Pulmonary artery endothelial cell (primary cell): ENCODE results near the gene TRIM56. TPM values are rescaled to one million over a fixed set of nuclear protein-coding genes. Genes with fewer than 3 reads are reported as not detected.
"Not testable (repeated sequence)": the region's sequence is repeated elsewhere in the genome, so short reads cannot be mapped to it uniquely, and the experiment has no call there.

Source experiments
- DNase-seq: peaks from one replicate; pipeline ENCODE4 v3.0.0-alpha.2; 2011; ENCODE audit warnings: low read depth, low spot score
- total RNA-seq: library from RNA; depleted of rRNA; stranded (reverse); fragments of >200 nt; gene quantifications from 2 replicates; pipeline ENCODE4 v1.2.3, GENCODE V29; 2014

The TRIM56 gene
- total RNA-seq, 1 donor from 2014 or later, result 14.0 TPM

DNA sequence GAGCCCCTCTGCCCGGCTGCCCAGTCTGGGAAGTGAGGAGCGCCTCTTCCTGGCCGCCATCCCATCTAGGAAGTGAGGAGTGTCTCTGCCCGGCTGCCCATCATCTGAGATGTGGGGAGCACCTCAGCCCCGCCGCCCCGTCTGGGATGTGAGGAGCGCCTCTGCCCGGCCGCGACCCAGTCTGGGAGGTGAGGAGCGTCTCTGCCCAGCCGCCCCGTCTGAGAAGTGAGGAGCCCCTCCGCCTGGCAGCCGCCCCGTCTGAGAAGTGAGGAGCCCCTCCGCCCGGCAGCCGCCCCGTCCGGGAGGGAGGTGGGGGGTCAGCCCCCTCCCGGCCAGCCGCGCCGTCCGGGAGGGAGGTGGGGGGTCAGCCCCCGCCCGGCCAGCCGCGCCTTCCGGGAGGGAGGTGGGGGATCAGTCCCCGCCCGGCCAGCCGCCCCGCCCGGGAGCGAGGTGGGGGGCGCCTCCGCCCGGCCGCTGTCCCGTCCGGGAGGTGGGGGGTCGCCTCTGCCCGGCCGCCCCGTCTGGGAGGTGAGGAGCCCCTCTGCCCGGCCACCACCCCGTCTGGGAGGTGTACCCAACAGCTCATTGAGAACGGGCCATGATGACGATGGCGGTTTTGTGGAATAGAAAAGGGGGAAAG lies 7.1 kb downstream of the TRIM56 start:
- DNase-seq, result not testable (repeated sequence)

GRCh38 chr7:101093906-101094305 lies 8.6 kb downstream of the TRIM56 start:
- DNase-seq, result no peak

DNA sequence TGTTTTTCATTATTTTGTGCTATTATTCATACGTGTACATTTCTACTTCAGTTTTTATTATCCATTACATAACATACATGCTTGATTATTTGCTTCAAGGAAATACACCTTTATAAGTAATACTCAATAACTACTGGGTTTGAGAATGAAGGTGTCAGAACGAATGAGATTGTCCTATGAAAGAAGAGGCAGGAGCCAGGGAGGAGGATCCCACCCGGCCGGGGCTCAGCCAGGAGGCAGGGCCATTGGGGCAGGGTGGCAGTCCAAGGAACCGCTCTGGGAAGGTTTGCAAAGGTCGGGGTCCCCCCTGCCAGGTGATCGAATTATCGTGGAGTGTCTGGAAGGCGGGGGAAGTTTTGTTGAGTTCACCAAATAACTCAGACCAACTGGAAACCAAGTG lies 9.1 kb downstream of the TRIM56 start:
- no peak for DNase-seq

DNA sequence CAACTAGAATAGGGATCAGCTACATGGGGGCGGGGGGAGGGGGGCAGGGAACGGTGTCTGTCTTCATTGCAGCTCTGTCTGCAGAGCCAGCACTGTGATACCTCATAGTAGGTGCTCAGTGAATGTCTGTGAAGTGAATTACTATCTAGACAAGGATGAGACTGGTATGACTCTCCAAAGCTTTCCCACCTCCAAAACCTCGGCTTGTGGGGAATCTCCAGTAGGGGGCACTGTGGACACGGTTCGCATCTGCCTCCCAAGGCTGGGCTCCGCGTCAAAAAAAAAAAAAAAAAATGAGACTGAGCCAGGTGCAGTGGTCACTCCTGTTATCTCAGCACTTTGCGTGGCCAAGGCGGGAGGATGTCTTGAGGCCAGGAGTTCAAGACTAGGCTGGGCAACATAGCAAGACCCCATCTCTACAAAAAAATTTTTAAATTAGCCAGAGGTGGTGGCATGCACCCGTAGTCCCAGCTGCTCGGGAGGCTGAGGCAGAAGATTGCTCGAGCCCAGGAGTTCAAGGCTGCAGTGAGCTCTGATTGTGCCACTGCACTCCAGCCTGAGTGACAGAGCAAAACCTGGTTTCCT lies 9.6 kb downstream of the TRIM56 start:
- DNase-seq, result peak; percentile 37

DNA sequence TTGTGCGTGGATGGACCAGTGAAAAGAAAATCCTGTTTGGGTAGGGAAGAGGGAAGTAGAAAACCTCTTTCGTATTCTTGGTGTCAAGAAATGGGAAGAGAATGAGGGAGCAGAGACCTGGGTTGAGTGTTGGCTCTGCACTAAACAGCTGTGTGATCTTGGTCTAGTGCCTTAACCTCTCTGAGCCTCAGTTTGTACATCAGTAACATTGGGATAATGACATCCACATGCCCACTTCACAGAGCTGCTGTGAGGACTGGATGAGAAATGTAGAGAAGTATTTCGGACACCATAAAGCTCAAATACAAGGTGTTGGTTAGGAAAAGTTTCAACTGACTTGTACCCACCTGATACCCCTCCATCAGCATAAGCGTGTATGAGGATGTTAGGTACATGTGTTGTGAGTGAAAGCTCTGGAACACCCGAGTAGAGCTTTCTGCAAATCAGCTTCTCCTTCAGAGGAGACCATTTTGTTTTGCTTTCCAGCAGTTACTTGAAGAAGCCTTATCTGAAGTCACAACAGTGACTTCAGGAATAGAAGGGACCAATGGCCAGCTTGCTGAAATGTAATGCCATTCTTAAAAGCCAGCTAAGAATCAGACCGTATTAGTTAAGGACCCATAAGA lies 11.2 kb downstream of the TRIM56 start:
- DNase-seq, result no peak

DNA sequence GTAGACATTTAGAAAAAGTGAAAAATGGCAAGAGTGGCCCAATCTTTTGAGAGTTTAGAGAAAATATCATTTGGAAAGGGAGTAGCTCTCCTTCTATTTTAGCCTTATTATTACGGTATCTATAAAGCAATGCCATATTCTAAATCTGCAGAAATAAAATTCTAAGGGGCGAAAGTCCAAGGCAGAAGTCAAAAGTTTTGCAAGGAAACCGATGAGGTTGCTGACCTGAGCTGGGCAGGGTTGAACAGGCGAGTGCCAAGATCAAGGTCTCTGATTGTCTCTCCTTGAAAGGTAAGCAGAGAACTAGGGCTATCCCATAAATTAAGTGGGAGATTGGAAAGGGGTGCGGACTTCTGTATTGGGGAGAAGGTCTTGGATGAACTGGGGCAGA lies 11.7 kb downstream of the TRIM56 start:
- no peak for DNase-seq

DNA sequence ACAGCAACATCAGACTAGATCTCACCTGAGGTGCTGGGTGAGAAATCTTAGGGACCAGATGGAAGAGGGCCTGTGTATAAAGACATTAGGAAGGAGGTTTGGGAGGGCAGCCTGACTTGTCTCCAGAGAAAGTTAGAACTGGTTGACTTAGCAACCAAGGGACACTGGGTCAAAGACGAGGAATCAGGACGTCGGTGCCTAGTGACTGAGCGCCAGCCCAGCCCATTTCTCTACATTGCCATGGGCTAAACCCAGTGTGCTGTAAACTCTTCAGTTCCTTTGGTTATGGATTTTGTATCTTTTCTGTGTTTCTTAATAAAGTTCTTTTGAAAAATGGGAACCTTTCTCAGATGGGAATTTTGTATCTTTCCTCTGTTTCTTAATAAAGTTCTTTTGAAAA lies 12.3 kb downstream of the TRIM56 start:
- no peak for DNase-seq

GRCh38 chr7:101099969-101100781 lies 14.9 kb downstream of the TRIM56 start:
- peak; percentile 88 for DNase-seq

- DNase-seq, result no peak
Observed at GRCh38 chr7:101100858-101101847, 15.9 kb downstream of the TRIM56 start.

GRCh38 chr7:101102026-101102425 lies 16.7 kb downstream of the TRIM56 start:
- no peak for DNase-seq

- not testable (repeated sequence) for DNase-seq
Observed at GRCh38 chr7:101103701-101104100, 18.4 kb downstream of the TRIM56 start.

DNA sequence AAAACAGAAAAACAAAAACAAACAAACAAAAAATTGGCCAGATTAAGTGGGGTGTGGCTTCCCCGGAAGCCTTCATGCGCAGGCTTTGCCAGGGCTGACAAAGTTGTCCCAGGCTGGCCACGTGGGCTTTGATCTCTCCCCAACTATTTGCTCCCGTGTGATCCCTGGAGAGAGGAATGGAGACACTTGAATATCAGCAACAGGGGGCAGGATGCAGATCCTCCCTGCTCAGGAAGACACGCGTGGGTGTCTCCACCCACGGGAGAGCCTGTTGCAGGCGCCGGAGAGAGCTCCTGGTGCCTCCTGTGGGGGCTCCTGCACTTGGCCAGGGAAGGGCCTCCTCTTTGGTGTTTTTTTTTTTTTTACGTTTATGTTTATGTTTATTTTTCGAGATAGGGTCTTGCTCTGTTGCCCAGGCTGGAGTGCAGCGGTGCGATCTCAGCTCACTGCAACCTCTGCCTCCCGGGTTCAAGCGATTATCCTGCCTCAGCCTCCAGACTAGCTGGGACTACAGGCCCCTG lies 19.0 kb downstream of the TRIM56 start:
- DNase-seq, result no peak

DNA sequence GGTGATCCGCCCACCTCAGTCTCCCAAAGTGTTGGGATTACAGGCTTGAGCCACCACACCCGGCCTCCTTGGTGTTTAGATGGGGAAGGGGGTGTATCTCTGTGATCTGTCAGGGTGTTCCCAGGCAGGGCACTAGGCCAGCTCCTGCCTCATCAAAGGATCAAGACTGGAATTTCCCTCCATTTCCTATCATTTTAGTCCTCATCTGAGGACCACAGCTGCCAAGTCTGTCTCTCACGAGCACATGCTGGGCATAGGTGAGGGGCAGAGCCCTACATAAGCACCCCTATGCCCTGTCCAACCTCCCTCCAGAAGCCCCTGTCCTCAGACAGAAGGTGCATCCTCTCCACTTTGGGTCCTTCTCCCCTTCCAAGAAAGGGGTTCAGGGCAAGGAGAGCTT lies 19.5 kb downstream of the TRIM56 start:
- no peak for DNase-seq

DNA sequence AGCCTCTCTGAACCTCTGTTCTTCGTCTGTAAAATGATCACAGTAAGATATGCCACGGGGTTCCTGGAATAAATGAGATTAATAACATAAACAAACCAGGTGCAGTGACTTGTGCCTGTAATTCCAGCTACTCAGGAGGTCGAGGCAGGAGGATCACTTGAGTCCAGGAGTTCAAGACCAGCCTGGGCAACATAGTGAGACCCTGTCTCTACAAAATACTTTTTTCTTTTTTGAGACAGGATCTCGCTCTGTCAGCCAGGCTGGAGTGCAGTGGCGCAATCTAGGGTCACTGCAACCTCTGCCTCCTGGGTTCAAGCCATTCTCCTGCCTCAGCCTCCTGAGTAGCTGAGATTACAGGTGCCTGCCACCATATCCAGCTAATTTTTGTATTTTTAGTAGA lies 20.0 kb downstream of the TRIM56 start:
- not testable (repeated sequence) for DNase-seq

DNA sequence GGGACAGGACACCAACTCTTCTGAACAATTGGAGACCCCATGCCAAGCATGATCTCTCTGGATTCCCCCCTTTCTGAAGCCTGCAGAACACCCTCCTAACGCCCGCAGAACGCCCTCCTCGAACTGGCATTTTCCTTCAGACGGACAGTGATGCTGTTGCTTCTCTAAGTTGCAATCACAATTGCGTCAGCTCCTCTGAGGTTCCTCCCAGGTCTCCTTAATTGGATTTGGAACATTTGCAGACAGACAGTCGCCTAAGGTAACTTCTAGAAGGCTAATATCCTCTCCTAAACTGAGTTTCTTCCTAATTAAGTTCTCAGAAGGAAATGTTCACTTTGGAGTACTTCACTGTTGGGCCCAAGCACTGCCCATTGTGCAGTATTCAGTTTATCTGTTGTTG lies 21.1 kb downstream of the TRIM56 start:
- no peak for DNase-seq

DNA sequence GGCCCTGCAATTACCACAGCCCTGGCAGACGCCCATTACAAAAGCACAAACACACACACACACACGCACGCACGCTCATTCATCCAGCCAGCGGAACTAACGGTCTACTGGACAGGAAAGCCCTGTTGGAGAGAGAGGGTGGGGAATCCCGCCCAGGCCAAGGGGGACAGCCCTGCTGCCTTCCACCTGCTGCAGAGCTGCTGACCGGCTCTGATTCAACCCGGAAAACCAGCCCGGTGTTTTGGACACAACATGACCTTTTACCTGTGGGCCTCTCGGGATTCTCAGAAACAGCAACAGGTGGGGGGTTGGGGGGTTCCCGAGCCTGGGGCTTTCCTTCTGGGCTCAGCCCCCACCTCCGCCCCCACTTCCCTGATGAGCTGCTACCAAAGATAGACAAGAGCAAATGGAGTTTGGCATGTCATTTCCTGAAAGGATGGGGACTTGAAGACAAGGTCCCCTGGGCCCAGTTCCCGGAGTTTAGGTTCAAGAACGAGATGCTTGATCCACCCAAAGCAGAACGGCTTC lies 23.1 kb downstream of the TRIM56 start:
- DNase-seq, result peak; percentile 83

DNA sequence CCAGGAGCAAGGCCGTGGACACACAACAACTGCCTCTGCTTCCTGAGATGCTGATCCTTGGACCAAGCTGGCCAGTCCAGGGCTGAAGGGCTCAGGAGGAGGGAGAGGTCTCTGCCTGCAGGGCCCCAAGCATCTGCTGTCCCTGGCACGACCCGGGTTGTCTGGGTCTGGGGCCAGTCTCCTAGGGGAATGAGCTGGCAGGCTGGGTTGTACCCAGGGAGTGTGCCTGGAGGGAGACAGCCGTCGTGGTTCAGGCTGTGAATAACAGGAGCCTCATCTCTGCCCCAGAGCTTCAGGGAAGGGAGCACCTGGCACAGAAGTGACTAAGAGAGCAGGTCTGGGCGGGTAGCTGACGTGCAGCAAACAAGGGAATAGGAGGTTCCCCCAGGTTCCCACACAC lies 23.7 kb downstream of the TRIM56 start:
- DNase-seq, result no peak

DNA sequence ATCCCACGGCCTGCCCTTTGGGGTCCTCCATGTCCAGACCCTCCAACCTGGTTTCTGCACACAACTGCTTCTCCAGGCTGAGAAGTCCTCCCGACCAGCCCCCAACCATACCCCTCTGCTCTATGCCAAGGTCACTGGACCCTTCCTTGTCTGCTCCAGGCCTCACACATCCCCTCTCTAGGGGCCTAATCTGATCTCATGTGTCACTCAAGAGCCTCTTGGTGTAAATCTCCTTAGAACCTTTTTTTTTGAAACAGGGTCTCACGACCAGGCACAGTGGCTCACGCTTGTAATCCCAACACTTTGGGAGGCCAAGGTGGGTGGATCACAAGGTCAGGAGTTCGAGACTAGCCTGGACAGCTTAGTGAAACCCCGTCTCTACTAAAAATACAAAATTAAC lies 24.1 kb downstream of the TRIM56 start:
- DNase-seq, result no peak

GRCh38 chr7:101111261-101111660 lies 26.0 kb downstream of the TRIM56 start:
- no peak for DNase-seq

DNA sequence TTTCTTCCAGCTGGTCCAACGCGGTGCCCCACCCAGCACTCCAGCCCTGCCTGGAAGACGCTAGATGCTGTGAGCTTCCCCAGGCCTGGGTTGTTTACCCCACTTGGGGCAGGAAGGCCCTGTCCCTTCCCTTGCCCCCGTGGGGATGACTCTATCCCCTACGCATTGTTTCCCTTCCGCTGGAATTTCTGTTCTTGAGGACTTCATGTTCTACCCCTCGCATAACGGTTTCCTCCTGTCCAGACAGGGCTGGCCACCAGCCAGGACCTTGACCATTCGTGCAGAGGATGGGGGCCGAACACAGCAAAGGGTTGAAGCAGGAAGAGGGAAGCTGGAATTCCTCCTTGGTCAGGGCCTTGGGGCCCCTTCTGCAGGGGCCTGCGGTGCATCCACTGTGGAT lies 27.0 kb downstream of the TRIM56 start:
- peak; percentile 100 for DNase-seq
